Brain microvascular endothelial cell (primary cell): ENCODE results near the gene GRAMD1A.
"Not testable (repeated sequence)": the region's sequence is repeated elsewhere in the genome, so short reads cannot be mapped to it uniquely, and the experiment has no call there.

Experiments used
- DNase-seq: peaks from one replicate; pipeline ENCODE4 v3.0.0-alpha.2; 2020
- H3K27ac ChIP-seq: fragments of 250-450 bp; sonication (Bioruptor Pico); 2 replicates; pipeline ENCODE4 v1.5.1; 2020; ENCODE audit warnings: mild to moderate bottlenecking, moderate library complexity
- H3K27me3 ChIP-seq: fragments of 250-450 bp; sonication (Bioruptor Pico); replicated peaks from 2 replicates; pipeline ENCODE4 v1.5.1; 2020; ENCODE audit warnings: mild to moderate bottlenecking
- H3K36me3 ChIP-seq: fragments of 250-450 bp; sonication (Bioruptor Pico); replicated peaks from 2 replicates; pipeline ENCODE4 v1.5.1; 2020; ENCODE audit warnings: mild to moderate bottlenecking
- H3K4me3 ChIP-seq: 2 replicates; pipeline ENCODE4 v1.5.1; 2011; ENCODE audit warnings: low read depth, mild to moderate bottlenecking, control low read depth, low read length, moderate library complexity
- CTCF ChIP-seq: IDR thresholded peaks from 2 replicates; pipeline ENCODE4 v1.5.1; 2011; ENCODE audit warnings: low read depth, mild to moderate bottlenecking, moderate library complexity, low read length, control low read depth, inconsistent platforms; ENCODE audit errors: missing control alignments
- in situ Hi-C: cut with HindIII; loops from 2 replicates; pipeline ENCODE4 v1.10.0; 2017; ENCODE audit warnings: low sequenced_read_pairs, low pct_ligation_motif_present

GRAMD1A gene

DNA sequence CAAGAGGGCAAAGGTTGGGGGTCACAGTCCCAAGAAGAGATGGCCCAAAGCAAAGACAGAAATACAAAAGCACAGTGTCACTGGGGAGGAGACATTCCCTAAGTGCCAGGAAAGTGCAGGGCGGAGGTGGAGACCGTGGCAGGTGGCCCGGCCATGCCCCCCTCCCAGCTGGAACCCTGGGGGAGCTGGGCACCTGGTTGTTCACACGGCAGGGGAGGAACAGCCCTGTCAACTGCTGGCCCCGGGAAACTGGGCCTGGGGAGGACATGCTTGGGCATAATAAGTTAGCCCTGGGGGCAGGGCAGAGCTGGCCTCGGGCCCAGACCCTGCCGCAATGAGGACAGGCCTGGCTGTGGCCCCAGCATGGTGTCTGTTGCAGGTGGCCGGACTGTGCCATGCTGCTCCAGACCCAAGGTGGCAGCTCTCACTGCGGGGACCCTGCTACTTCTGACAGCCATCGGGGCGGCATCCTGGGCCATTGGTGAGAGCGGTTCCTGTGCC is 48.8 kb downstream of the GRAMD1A start:
- H3K27ac ChIP-seq: no peak overlapping the region
- no peak for DNase-seq
- H3K36me3 ChIP-seq: no peaks in the 10 kb centered on the region
- no peak overlapping the region for H3K4me3 ChIP-seq
- H3K27me3 ChIP-seq: no peaks in the 10 kb centered on the region
- no peak for TF ChIP-seq CTCF
- in situ Hi-C loops: no loop called here

DNA sequence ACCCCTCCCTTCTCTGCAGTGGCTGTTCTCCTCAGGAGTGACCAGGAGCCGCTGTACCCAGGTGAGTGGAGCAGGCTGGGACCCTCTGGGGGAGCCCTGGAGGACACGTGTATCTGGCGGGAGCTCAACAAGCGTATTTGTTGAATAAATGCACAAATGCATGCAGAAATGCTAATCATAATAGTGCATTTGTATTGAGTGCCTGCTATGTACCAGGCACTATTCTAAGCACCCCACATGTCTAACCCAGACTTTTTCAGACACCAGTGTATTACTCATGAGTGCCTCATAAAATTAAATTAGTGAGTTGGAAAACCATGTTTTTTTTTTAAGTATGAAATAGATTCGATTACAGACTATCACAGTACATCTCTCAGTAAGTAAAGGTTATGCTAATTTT is 49.3 kb downstream of the GRAMD1A start:
- no peak overlapping the region for H3K27ac ChIP-seq
- no peaks in the 10 kb centered on the region for H3K36me3 ChIP-seq

DNA sequence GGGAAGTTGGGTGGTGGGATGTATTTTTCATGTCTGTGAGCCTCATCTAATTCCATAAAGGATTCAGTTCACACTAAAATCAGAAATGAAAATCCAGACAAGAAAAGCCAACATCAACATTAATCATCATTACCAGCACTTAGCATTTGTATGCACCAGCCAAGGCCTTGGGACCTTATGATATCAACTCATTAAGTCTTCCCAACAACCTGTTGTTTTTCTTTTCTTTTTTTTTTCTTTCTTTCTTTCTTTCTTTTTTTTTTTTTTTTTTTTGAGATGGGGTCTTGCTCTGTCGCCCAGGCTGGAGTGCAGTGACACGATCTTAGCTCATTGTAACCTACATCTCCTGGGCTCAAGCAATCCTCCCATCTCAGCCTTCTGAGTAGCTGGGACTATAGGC is 50.5 kb downstream of the GRAMD1A start:
- H3K27me3 ChIP-seq, in situ Hi-C loops, H3K27ac ChIP-seq, H3K36me3 ChIP-seq, H3K4me3 ChIP-seq, DNase-seq: not testable (repeated sequence)

More for the DNA sequence above, 49.3 kb downstream of the GRAMD1A start:
- in situ Hi-C loops: no loop called here
- H3K4me3 ChIP-seq: no peak overlapping the region
- no peak for DNase-seq
- no peak for TF ChIP-seq CTCF
- H3K27me3 ChIP-seq: no peaks in the 10 kb centered on the region

GRCh38 chr19:35051268-35051667 is 51.1 kb downstream of the GRAMD1A start:
- H3K36me3 ChIP-seq, DNase-seq, H3K27me3 ChIP-seq, H3K27ac ChIP-seq, H3K4me3 ChIP-seq, in situ Hi-C loops: not testable (repeated sequence)

DNA sequence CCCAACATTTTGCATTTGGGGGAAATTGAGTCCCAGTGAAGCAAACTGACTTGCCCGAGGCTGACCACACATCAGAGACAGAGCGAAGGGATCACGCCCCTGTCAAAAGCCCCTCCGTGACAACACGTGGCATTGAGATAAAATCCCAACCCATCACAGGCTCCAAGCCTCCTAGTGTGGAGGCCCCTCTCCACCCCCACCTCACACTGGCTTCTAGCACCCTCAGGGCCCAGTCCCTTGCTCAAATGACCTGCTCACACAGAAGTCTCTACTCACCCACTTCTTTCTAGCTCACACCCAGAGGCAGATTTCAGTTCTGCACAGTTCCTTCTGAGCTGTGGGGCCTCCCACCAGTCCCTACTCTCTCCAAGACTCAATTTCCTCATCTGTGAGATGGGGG is 51.7 kb downstream of the GRAMD1A start:
- no peak overlapping the region for H3K4me3 ChIP-seq
- no peak for DNase-seq
- H3K36me3 ChIP-seq: no peaks in the 10 kb centered on the region
- in situ Hi-C loops: no loop called here
- H3K27ac ChIP-seq: no peak overlapping the region
- TF ChIP-seq CTCF: no peak
- H3K27me3 ChIP-seq: no peaks in the 10 kb centered on the region

GRCh38 chr19:35052599-35053190 is 52.6 kb downstream of the GRAMD1A start:
- no peak for DNase-seq
- Histone ChIP-seq H3K27ac (no peak overlapping the region), H3K4me3 (no peak overlapping the region), H3K36me3 (no peaks in the 10 kb centered on the region), H3K27me3 (no peaks in the 10 kb centered on the region)
- TF ChIP-seq CTCF: no peak
- in situ Hi-C loops: no loop called here

- no peaks in the 10 kb centered on the region for H3K27me3 ChIP-seq
- H3K36me3 ChIP-seq: no peaks in the 10 kb centered on the region
- in situ Hi-C loops: no loop called here
These were observed 53.7 kb downstream of the GRAMD1A start for GRCh38 chr19:35053667-35054293.

More at GRCh38 chr19:35053667-35054293, 53.7 kb downstream of the GRAMD1A start:
- Histone ChIP-seq H3K4me3 (no peak overlapping the region), H3K27ac (no peak overlapping the region)
- DNase-seq: no peak
- TF ChIP-seq CTCF: no peak
